HCT116 (cell line): ENCODE data around the gene ZNF146. TPM values are rescaled to one million over a fixed set of nuclear protein-coding genes. Genes with fewer than 3 reads are reported as not detected.

ENCODE experiments used
- ATAC-seq: fragments of 200-7000 bp; cut with Tn5 transposase; 2 replicates; pipeline ENCODE4 v1.9.1; 2020; ENCODE audit warnings: mild to moderate bottlenecking, moderate library complexity
- BruUV-seq: library from RNA; stranded (reverse); fragments of 400-500 nt; replicated peaks from 2 replicates; lab custom pipeline; 2021; lab: Mats Ljungman, UMichigan
- CTCF ChIA-PET: fragments of 300-600 bp; sonication (Branson Sonifier 250); formaldehyde crosslinking; loops from one replicate; lab custom pipeline; 2021; ENCODE audit warnings: antibody characterized with exemption; lab: Charles Lee
- POLR2A ChIA-PET: fragments of 300-600, 350-600 bp; sonication (Branson Sonifier 250); formaldehyde crosslinking; loops from one replicate; lab custom pipeline; 2021; ENCODE audit warnings: antibody characterized with exemption; lab: Charles Lee
- RAD21 ChIA-PET, 2 experiments: fragments of 300-600 bp; sonication (Branson Sonifier 250); formaldehyde crosslinking; loops; one replicate each; lab custom pipeline; 2023; ENCODE audit warnings: low total read pairs in 2 of 2; ENCODE audit not compliant: uncharacterized antibody in 2 of 2, unreplicated experiment in 2 of 2, low non-redundant PET in 1 of 2; lab: Charles Lee
- DNase-seq: peaks from one replicate; pipeline ENCODE4 v3.0.0-alpha.2; 2010; ENCODE audit warnings: low read depth, low spot score
- H2AFZ ChIP-seq: fragments of 200-600 bp; shearing (Covaris generic), sonication (generic); 2 replicates; pipeline ENCODE4 v1.6.1; 2017; ENCODE audit warnings: low read depth, mixed run types, mixed read lengths, antibody characterized with exemption, low read length; ENCODE audit not compliant: poor library complexity, severe bottlenecking
- H3K27ac ChIP-seq: 2 replicates; pipeline ENCODE4 v1.5.1; 2012; ENCODE audit warnings: low read depth, low read length
- H3K27me3 ChIP-seq: fragments of 200-600 bp; sonication (generic); 2 replicates; pipeline ENCODE4 v1.6.1; 2016; ENCODE audit warnings: mixed run types, low read length, mixed read lengths; ENCODE audit not compliant: insufficient read depth
- H3K36me3 ChIP-seq, 2 experiments: fragments of 200-500 bp in 1 of 2; fragments of 200-600 bp in 1 of 2; sonication (Bioruptor generic) in 1 of 2; sonication (generic) in 1 of 2; 2 replicates each; pipeline versions ENCODE4 v1.5.1 to v1.6.1; 2014 to 2016; ENCODE audit warnings: low read length in 2 of 2, inconsistent platforms in 1 of 2, mixed read lengths in 1 of 2, mixed run types in 1 of 2; ENCODE audit not compliant: insufficient read depth in 2 of 2, control insufficient read depth in 1 of 2
- H3K4me1 ChIP-seq, 2 experiments: fragments of 200-600 bp in 1 of 2; sonication (generic) in 1 of 2; 2 replicates each; pipeline versions ENCODE4 v1.5.1 to v1.6.1; 2012 to 2017; ENCODE audit warnings: low read length in 2 of 2, inconsistent platforms in 1 of 2, mild to moderate bottlenecking in 1 of 2, mixed read lengths in 1 of 2, mixed run types in 1 of 2, moderate library complexity in 1 of 2; ENCODE audit not compliant: insufficient read depth in 2 of 2, control insufficient read depth in 1 of 2
- H3K4me2 ChIP-seq: fragments of 200-600 bp; sonication (generic); 2 replicates; pipeline ENCODE4 v1.6.1; 2017; ENCODE audit warnings: mixed run types, low read length, mixed read lengths
- H3K4me3 ChIP-seq, 2 experiments: fragments of 200-600 bp in 1 of 2; sonication (generic) in 1 of 2; replicated peaks in 1 of 2; 2 replicates each; pipeline ENCODE4 v1.5.1; 2011 to 2016; ENCODE audit warnings: low read length in 2 of 2, control low read depth in 1 of 2, low read depth in 1 of 2, mild to moderate bottlenecking in 1 of 2, mixed read lengths in 1 of 2, mixed run types in 1 of 2
- H3K79me2 ChIP-seq: fragments of 200-600 bp; sonication (generic); 2 replicates; pipeline ENCODE4 v1.6.1; 2017; ENCODE audit warnings: mild to moderate bottlenecking, mixed run types, low read length, moderate library complexity, mixed read lengths; ENCODE audit not compliant: insufficient read depth
- H3K9ac ChIP-seq: fragments of 200-600 bp; sonication (generic); 2 replicates; pipeline ENCODE4 v1.6.1; 2016; ENCODE audit warnings: low read length, mixed read lengths
- H3K9me2 ChIP-seq: fragments of 200-600 bp; sonication (generic), shearing (Covaris generic); 2 replicates; pipeline ENCODE4 v1.6.1; 2017; ENCODE audit warnings: mixed run types, mild to moderate bottlenecking, moderate library complexity; ENCODE audit not compliant: insufficient read depth
- H3K9me3 ChIP-seq, 2 experiments: fragments of 200-500 bp in 1 of 2; fragments of 200-600 bp in 1 of 2; sonication (Bioruptor generic) in 1 of 2; sonication (generic) in 1 of 2; 2 replicates each; pipeline ENCODE4 v1.6.1; 2014 to 2017; ENCODE audit warnings: low read length in 2 of 2, mixed read lengths in 2 of 2, inconsistent platforms in 1 of 2, low read depth in 1 of 2, mild to moderate bottlenecking in 1 of 2, mixed run types in 1 of 2, moderate library complexity in 1 of 2; ENCODE audit not compliant: control insufficient read depth in 1 of 2, insufficient read depth in 1 of 2
- H4K20me1 ChIP-seq: fragments of 200-600 bp; sonication (generic), shearing (Covaris generic); 2 replicates; pipeline ENCODE4 v1.6.1; 2017; ENCODE audit warnings: mixed run types, mild to moderate bottlenecking, moderate library complexity; ENCODE audit not compliant: insufficient read depth
- ATF3 ChIP-seq: IDR thresholded peaks from 2 replicates; pipeline ENCODE4 v1.6.1; 2012
- CBX3 ChIP-seq: IDR thresholded peaks from 2 replicates; pipeline ENCODE4 v1.6.1; 2012; ENCODE audit warnings: low read depth
- CEBPB ChIP-seq: IDR thresholded peaks from 2 replicates; pipeline ENCODE4 v1.6.1; 2012; ENCODE audit warnings: low read depth
- EGR1 ChIP-seq: IDR thresholded peaks from 2 replicates; pipeline ENCODE4 v1.6.1; 2012; ENCODE audit warnings: low read depth
- ELF1 ChIP-seq: IDR thresholded peaks from 2 replicates; pipeline ENCODE4 v1.6.1; 2012; ENCODE audit warnings: low read depth, borderline replicate concordance
- EZH2 ChIP-seq: fragments of 200-600 bp; sonication (generic); IDR thresholded peaks from 2 replicates; pipeline ENCODE4 v1.6.1; 2017; ENCODE audit warnings: antibody characterized with exemption, mixed run types
- EZH2phosphoT487 ChIP-seq: fragments of 200-600 bp; IDR thresholded peaks from 2 replicates; pipeline ENCODE4 v1.6.1; 2018; ENCODE audit warnings: antibody characterized with exemption, borderline replicate concordance
- FOSL1 ChIP-seq: IDR thresholded peaks from 2 replicates; pipeline ENCODE4 v1.6.1; 2012; ENCODE audit warnings: low read depth
- JUND ChIP-seq: IDR thresholded peaks from 2 replicates; pipeline ENCODE4 v1.6.1; 2012
- MAX ChIP-seq: IDR thresholded peaks from 2 replicates; pipeline ENCODE4 v1.6.1; 2012
- POLR2A ChIP-seq: IDR thresholded peaks from 2 replicates; pipeline ENCODE4 v1.7.0; 2011; ENCODE audit warnings: borderline replicate concordance; ENCODE audit not compliant: insufficient read depth, insufficient read length; ENCODE audit errors: extremely low read depth
- POLR2AphosphoS5 ChIP-seq: IDR thresholded peaks from 2 replicates; pipeline ENCODE4 v1.6.1; 2011; ENCODE audit warnings: mild to moderate bottlenecking, low read depth, low read length, moderate library complexity
- RAD21 ChIP-seq: IDR thresholded peaks from 2 replicates; pipeline ENCODE4 v1.6.1; 2012; ENCODE audit warnings: low read depth, mild to moderate bottlenecking
- SP1 ChIP-seq: IDR thresholded peaks from 2 replicates; pipeline ENCODE4 v1.6.1; 2012; ENCODE audit warnings: low read depth
- SRF ChIP-seq: IDR thresholded peaks from 2 replicates; pipeline ENCODE4 v1.6.1; 2012; ENCODE audit warnings: low read depth
- TCF7L2 ChIP-seq: IDR thresholded peaks from 2 replicates; pipeline ENCODE4 v1.7.0; 2011; ENCODE audit warnings: borderline replicate concordance, inconsistent platforms; ENCODE audit not compliant: insufficient read depth, insufficient read length; ENCODE audit errors: extremely low read depth
- YY1 ChIP-seq: IDR thresholded peaks from 2 replicates; pipeline ENCODE4 v1.6.1; 2011; ENCODE audit warnings: low read length, low read depth, moderate library complexity, mild to moderate bottlenecking; ENCODE audit not compliant: insufficient replicate concordance; ENCODE audit errors: extremely low read depth
- ZBTB33 ChIP-seq: IDR thresholded peaks from 2 replicates; pipeline ENCODE4 v1.6.1; 2011; ENCODE audit warnings: mild to moderate bottlenecking, low read length, moderate library complexity; ENCODE audit not compliant: insufficient replicate concordance; ENCODE audit errors: extremely low read depth
- ZFX ChIP-seq: fragments of 450-650 bp; IDR thresholded peaks from 2 replicates; pipeline ENCODE4 v1.6.1; 2017
- ZNF274 ChIP-seq: fragments of 200-500 bp; sonication (Bioruptor generic); IDR thresholded peaks from 2 replicates; pipeline ENCODE4 v1.6.1; 2014; ENCODE audit warnings: mild to moderate bottlenecking, low read depth, low read length, inconsistent platforms
- intact Hi-C: fragments of 100-400 bp; cut with micrococcal nuclease; formaldehyde crosslinking; loops from 2 replicates; pipeline ENCODE4 v1.10.0; 2022
- total RNA-seq: library from RNA; stranded (reverse); gene quantifications from one replicate; pipeline ENCODE4 v1.2.1, GENCODE V29; 2021; ENCODE audit not compliant: unreplicated experiment

ZNF146 gene
- total RNA-seq, 1 experiment from 2014 or later = 105 TPM

GRCh38 chr19:36259211-36259610 lies 44.3 kb downstream of the ZNF146 start:
- TF ChIP-seq POLR2A (no peak), FOSL1 (no peak), YY1 (no peak), ZFX (no peak), EGR1 (no peak), EZH2phosphoT487 (no peak), SRF (no peak), MAX (no peak), ELF1 (no peak), POLR2AphosphoS5 (no peak), SP1 (no peak), ZBTB33 (no peak), ZNF274 (no peak), RAD21 (no peak), EZH2 (no peak), ATF3 (no peak), CBX3 (no peak), JUND (no peak), CEBPB (no peak), TCF7L2 (no peak)
- intact Hi-C loops = no loop called here
- Histone ChIP-seq H3K4me2 (no peak overlapping the region), H3K4me1 (no peaks in the 10 kb centered on the region), H3K27ac (no peak overlapping the region), H3K79me2 (no peaks in the 10 kb centered on the region), H2AFZ (no peak overlapping the region), H3K9me2 (no peaks in the 10 kb centered on the region), H4K20me1 (no peaks in the 10 kb centered on the region), H3K9me3 (no peaks in the 10 kb centered on the region), H3K4me3 (no peak overlapping the region), H3K36me3 (no peaks in the 10 kb centered on the region), H3K27me3 (no peaks in the 10 kb centered on the region), H3K9ac (no peak overlapping the region)
- no peak for ATAC-seq
- BruUV-seq = no TSS peak
- POLR2A ChIA-PET = no interaction called here
- RAD21 ChIA-PET = no interaction called here
- CTCF ChIA-PET = no interaction called here
- no peak for DNase-seq
